NCI-H2171 treated with DMSO at 0.1 percent for 48 hours (cell line): Measurements from ENCODE around the gene PPA2.
A peak's percentile ranks its signal among the peaks of the same experiment; 100 is the strongest.

ENCODE experiments used
- DNase-seq: peaks from one replicate; lab custom pipeline; 2025; lab: John Stamatoyannopoulos, UW

The PPA2 gene

DNA sequence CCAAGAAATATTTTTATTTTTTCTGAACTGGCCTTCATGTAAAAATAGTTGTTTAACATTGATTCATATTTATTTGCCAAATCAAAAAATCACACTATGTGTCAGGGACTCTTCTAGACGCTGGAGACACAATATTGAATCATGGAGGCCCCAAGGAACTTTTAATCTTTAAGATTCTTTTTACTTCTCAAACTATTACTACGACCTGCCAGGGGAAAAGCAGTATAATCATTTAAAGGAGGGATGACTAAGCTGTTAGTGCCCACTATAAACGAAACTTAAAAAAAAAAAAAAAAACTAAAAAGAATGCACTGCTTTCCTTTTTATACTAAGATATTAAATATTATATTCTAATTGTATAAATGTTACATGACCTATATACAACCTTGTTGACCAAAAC is 84.7 kb downstream of the PPA2 start:
- DNase-seq: no peak

DNA sequence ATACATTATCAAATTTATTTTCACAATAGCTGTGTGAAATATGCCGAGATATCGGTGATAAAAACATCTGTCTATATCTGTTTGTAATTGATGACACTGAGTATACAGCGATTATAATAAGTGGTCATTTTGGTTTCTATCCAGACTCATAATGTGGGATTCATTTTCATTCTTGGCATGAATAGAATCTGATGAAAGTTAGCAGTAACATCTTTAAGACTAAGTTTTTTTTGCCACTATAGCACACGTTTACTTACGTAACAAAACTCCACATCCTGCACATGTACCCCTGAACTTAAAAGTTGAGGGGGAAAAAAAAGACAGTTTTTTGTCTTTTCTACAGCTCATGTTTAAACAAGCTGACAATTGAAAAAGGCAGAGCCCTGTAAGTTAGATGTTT is 86.4 kb downstream of the PPA2 start:
- DNase-seq: no peak

DNA sequence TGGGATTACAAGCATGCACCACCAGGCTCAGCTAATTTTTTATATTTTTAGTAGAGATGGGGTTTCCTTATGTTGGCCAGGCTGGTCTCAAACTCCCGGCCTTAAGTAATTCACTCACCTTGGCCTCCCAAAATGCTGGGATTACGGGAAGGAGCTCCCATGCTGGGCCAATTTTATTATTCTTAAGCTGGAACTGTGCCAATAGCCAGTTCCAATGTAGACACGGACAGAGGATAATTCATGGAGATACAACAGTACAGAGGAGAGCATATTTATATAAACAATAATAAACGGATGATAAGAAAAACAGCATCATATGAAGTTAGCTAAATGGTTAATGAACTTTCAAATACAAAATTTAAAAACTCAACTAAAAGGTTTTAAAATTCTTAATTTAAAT is 87.8 kb downstream of the PPA2 start:
- no peak for DNase-seq

DNA sequence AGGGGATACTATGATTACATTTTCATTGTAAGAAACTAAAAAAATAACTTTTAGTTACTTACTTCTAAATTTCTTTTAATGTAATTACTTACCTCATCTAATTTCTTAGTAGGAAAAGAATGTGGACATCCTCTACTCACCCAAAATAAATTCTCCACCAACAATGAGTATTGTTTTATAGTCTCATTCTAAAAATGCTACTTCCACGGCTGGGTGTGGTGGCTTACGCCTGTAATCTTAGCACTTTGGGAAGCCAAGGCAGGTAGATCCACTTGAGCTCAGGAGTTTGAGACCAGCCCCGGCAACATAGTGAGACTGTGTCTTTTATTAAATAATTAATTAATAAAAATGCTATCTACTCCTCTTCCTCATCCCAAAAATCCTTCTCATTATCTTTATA is 99.8 kb downstream of the PPA2 start:
- no peak for DNase-seq

DNA sequence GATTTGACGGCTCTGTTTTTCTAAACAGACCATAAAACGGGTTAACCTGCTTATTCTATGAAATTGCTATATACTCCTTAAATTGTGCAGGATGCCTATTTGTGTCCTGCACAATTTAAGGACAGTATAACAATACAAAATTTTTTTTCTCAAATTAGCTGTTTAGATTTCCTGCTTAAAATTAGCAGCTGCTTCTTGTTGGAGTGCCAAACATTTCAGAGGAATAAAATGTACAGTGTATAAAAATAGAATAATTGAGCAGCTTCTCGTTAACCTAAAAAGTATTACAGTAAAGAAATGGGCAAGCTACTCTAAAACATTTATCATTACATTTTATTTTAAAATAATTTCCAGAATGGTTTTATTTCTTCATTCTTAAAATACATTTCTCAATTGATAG is 100.5 kb downstream of the PPA2 start:
- no peak for DNase-seq

DNA sequence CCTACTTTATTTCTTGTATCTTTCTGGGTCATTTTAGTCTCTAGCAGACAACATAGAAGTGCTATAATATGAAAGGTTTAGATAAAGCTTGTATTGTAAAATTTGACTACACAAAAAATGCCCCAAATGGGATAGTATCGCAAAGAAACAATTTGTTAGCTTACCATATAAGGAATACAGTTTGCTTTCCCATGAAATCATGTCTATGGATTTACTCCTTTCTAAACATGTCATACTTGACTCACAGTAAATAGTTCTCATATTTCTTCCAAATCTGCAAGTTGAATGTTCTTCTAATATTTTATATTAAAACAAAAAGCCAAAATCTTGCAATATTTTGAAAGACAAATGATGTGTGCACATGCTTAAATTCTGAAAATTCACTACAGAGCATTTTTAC is 103.9 kb downstream of the PPA2 start:
- no peak for DNase-seq

DNA sequence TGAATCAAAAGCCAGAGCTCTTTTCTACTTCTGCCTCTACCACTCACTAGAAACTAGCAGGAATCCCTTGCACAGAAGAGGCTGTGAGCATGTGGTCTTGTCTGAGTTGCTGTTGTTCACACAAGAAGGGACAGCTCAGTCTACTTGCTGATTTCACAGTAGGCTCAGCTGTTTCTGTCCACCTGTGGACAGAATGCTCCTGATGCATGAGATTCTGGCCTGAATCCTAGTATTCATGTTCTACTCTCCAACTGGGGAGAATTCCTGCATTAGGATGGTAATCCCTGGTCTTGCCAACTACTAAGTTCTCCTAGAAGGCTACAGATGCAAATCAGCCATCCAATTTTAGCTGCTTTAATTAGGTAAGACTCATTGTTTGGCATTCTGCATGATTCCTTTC is 112.8 kb downstream of the PPA2 start:
- no peak for DNase-seq

DNA sequence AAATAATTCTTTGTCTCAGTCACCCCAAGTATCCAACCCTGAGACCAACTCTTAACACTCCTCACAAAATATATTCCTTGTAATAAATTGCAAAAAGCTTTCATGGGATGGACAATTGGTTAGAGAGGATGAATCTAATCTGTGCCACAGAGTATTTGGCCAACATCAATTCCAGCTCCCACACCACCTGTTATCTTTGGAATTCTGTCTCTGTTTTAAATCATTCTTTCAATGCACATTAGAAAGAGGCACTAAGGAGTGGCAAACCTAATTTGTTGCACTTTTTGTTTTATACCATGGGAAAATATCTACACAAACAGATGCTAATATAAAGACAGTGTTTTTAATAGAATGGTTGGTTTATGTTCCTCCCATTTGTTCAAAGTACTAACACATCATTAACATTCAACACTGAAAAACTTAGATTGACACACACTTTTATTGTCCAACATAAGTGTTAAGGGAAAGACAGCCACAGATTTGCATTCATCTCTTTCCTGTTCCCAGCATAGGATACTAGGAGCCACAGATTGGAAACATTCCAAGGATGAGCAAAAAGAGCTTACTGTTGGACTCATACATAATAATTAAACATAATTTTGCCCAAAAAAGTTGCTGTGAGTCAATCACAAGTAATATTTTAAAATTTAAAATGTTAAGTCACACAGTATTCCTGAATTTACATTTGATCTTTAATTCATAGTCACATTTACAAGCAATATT is 116.4 kb downstream of the PPA2 start:
- no peak for DNase-seq

DNA sequence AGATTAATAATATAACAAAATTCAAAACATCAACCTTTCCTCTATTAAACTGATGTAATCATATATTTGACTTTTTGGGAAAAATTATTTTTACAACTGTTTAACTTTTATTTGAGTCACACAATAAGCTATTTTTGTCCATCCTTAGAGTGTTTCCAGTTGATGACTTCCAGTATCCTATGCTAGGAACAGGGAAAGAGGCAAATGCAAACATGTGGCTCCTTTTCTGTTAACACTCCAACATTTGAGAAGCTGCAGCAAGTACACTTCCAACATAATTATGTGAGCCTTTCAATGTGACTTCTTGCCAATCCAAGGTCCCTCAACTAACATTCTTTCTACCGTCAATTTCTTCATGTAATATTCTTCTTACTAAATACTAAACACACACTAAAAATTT is 117.7 kb downstream of the PPA2 start:
- no peak for DNase-seq

DNA sequence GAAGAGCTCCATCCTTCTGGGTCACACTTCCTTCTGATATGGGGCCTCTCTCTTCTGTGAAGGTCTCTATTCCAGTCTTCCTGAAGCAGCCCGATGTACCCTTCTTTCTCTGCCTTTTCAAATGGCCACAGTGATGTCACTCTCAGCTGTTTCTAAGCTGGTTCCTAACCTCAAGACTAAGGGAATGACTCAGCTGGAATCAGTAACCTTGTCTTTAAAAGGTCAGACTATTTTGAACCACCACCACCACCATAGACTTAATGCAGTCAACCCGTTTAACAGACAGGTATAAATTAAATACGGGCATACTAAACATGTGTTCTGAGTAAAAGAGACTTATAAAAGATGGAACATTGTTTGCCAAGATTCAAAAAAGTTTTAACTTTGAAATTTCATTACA is 121.0 kb downstream of the PPA2 start:
- no peak for DNase-seq

DNA sequence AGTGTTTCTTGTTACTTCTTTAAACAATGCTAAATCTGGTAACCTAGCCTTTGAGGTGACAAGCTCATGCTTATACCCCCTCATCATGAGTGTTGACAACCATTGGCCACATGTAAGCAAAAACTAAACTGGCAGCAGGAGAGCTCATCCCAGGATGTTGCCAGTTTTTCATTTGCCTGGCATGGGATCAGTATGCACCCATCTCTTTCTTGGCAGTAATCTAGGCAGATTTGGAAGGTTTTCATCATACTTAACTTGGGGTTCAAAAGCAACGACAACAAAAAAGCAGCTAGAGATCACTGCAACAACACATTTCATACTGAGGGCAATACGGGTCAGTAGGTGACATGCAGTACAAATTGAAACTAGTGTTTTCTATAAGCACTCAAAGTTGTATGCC is 122.0 kb downstream of the PPA2 start:
- no peak for DNase-seq

DNA sequence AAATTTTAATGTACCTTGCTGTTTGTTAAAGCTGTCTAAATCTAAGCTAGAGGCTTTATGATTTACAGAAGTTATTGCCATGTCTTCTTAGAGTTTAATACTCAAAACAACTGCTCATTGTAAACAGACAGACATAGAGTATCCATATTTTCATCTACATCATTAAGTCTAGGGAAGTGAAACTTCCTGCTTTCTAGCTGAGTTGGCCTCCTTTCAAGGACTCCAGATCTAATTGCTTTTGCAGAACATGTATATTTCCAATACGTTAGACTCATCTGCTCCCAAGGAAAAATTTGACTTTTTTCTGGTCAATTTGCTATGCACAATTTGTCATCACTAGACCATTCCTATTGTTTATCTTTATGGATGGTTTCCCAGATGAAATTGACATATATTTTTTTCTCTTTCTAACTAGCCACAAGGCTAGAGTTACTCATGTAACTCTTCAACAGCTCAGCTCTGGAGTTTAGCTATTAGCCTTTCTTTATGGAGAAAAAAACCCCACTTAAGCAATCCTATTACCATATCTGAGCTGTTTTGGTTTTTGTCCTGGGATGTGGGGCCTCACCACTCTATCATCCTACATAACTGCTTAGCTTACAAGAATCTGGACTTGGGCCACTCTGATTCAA is 122.9 kb downstream of the PPA2 start:
- no peak for DNase-seq

DNA sequence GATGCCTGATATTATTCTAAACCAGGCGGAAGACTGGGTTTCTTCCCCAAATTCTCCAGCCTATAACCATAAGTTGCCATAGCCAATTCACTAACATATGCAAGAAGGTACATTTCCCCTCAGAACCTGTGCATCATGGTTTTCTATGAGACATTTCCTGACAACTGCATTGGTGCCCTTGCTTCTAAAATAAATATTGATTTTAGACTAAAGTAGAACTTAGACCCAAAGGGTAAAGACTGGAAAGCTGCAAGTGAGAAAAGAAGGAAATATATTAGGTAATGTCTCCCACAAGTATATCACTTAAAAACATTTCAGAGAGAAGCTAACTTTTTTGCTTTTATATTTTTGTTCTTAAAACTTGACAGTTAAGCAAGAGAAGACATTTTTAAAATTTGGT is 125.1 kb downstream of the PPA2 start:
- DNase-seq: no peak

DNA sequence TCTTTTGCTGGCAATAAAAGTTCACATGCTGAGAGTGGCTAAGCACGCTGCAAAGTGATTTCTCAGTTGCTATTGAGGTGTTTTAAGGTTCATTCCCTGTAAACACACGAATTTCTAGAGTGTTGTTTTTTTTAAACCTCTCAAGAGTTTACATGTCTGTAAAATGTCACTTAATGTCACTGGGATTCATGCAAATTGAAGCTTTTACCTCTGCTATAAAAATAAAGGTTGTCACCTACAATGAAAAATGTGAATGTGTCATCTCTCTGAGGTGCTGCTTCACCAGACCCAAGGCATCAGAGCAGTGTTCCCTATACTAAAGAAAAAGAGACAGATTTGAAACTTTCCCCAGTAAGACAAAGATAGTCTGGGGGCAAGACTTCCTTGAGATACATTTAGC is 127.0 kb downstream of the PPA2 start:
- DNase-seq: no peak

DNA sequence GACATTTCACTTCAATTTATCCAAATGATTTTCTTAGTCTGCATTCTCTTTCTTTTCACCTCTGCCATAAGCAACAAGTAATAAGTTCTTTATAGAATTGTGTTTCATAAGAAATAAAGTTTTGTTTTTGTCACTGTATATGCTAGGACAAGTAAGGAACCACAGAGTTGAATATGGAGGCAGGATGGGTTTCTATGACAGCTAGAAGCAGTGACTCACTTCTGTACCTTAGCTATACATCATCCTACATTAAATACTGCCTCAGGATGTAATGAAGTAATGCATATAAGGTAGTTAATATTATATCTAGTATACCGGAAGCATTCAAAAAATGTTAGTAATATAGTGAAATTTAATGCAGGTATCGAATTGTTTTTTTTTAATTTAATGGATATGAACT is 128.0 kb downstream of the PPA2 start:
- DNase-seq: no peak

DNA sequence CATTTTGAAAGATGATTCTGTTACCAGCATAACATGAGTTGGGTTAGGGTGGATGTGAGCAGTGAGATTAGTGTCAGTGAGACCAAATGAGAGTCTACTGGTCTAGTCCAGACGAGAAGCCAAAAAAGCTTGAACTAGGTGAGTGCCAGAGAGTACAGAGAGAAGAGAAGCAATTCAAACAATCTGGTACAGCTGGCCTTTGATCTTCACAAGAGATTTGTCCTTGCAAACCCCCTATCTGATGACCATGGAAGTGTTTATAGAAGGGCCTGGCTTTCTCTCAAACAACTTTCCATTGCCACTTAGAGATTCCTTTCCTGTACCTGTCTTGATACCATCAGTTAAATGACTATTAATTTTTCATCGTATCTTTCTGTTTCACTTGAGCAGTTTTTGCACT is 128.5 kb downstream of the PPA2 start:
- DNase-seq: no peak

DNA sequence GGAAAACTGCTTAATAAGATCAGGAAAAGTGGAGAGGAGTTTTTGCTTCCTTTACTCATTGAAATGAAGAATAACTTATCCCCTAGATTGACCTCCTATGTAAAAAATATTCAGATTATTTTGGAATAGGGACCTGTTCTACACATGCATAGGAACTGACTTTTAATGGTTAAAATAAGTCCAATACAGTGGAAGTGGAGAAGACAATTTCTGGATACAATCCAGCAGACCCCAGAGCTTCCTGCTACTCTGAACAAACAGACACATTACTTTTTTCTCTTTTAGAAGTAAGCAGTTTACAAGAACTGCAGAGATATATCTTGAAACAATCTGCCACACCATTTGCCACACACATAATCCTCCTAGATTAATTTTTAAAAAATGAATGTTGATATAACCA is 129.7 kb downstream of the PPA2 start:
- DNase-seq: no peak

DNA sequence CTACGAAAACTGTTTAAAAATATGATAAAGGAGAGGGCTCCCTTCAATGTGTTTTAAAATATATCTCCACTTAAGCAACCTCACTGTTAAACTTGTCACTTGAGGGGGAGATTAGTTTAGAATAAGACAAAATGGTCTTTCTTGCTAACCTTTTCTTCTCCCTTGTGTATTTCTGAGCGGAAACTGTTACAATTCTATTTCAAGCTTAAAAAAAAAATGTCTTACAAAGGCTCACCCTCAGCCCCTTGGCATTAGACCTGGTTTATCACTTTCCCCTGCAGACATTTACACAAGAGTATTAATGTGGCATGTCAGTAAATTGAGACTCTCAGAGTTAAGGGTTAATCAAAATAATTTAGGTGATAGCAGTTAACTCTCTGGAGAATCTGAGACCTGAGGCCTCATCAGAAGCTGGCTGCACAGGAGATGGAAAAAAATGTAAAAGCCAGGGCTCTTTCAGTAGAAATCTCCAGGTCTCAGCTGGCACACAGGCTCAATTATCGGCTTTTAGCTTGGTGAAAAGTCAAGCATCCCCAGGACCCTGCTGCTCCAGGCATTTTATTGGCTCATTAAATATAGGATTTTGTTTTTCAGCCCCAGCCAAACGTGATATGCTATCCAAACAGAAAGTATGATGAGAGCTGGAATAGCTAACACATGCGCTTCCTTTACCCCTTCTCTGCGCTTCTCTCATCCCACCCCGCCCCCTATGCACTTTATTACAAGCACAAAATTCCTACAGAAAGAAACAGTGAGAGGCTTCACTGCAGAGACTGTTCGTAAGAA is 130.5 kb downstream of the PPA2 start:
- peak; percentile 53 for DNase-seq

DNA sequence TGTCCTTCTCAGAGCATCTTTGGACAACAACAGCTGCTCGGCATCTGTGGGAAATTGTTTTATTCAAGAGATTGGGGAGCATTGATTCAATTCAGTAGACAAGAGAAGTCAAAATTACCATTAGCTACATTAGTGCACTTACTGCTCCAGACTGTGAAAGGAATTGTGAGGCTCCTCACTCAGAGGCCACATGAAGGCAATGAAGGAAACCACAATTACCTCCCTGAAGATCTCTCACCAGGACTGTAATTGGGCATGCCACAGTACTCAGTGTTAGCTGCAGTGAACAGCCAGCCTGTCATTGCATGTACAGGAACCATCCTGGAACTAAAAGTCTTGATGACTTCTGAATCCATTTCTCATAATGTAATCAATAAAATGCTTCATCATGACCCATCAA is 144.8 kb downstream of the PPA2 start:
- no peak for DNase-seq

DNA sequence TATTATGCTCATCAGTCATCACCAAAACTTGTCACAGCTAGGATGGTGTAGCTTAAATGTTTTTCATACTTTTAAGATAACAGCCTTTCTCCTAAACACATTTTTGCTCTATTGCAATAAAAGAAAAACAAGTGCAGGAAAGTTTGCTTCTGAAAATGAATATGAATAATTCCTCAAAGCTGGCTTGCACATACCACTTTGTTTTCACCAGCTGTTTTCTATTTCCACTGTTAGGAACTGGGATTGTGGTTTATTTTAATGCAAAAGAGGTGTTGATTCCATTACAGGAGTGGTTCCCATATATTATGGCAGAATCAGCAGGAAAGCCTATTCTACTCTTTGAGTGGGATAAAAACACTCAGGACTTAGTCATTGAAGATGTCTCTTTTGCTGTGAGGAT is 145.9 kb downstream of the PPA2 start:
- no peak for DNase-seq

DNA sequence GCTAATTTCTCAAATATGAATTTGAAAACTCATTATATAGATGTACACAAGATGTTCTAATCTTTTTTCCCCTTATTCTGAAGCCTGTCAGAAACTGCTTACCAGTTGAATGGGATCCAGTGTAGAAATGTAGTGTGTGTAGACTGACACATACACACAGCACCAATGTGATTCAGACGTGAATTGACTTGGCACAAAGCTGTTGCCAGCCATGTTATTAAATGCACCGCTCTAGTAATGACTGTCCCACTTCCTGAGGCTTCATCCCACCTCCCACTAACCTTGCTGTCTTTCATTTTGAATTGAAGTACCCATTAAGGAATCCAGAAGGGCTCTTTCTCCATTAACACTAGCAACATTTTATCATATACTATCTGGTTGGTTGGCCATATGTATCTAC is 146.6 kb downstream of the PPA2 start:
- no peak for DNase-seq
